ENCODE measurements around the gene RAB29.

GRCh38 chr1:205764578-205764977 is 10.7 kb downstream of the RAB29 start:
- no peak for TF ChIP-seq CTCF (IDR thresholded peaks at IDR 0.05; ENCODE audit: insufficient read depth, low read length, poor library complexity, severe bottlenecking)
- TF ChIP-seq EZH2phosphoT487 (conservative IDR thresholded peaks at IDR 0.05; ENCODE audit: low read length): no peak
